Neural cell (in vitro differentiated cells): ENCODE results near the gene FAM163B. TPM values are rescaled to one million over a fixed set of nuclear protein-coding genes. Genes with fewer than 3 reads are reported as not detected.

Experiments used
- H2AFZ ChIP-seq: fragments of 200-600, 300-800 bp; sonication (generic), shearing (Covaris generic); 2 replicates; pipeline ENCODE4 v1.6.0; 2014; ENCODE audit warnings: low read depth, mild to moderate bottlenecking, antibody characterized with exemption, low read length, moderate library complexity
- H3F3A ChIP-seq: fragments of 200-600 bp; shearing (Covaris generic); 2 replicates; pipeline ENCODE4 v1.6.1; 2016; ENCODE audit warnings: mild to moderate bottlenecking, moderate library complexity, mixed read lengths, antibody characterized with exemption, low read length; ENCODE audit not compliant: insufficient read depth, poor library complexity, severe bottlenecking
- H3K27ac ChIP-seq: fragments of 200-600, 300-800 bp; sonication (generic), shearing (Covaris generic); 2 replicates; pipeline ENCODE4 v1.5.1; 2014; ENCODE audit warnings: mild to moderate bottlenecking, low read length, moderate library complexity
- H3K27me3 ChIP-seq: fragments of 300-800, 200-600 bp; sonication (generic), shearing (Covaris generic); 2 replicates; pipeline ENCODE4 v1.6.0; 2014; ENCODE audit warnings: mild to moderate bottlenecking, low read depth, low read length, moderate library complexity; ENCODE audit not compliant: insufficient read depth
- H3K36me3 ChIP-seq: fragments of 300-800, 200-600 bp; sonication (generic), shearing (Covaris generic); 2 replicates; pipeline ENCODE4 v1.5.1; 2014; ENCODE audit warnings: mild to moderate bottlenecking, antibody characterized with exemption, low read length, moderate library complexity; ENCODE audit not compliant: insufficient read depth
- H3K4me2 ChIP-seq: fragments of 300-800, 200-600 bp; sonication (generic), shearing (Covaris generic); 2 replicates; pipeline ENCODE4 v1.6.0; 2014; ENCODE audit warnings: mild to moderate bottlenecking, low read length
- H3K4me3 ChIP-seq: fragments of 300-800, 200-600 bp; sonication (generic), shearing (Covaris generic); 2 replicates; pipeline ENCODE4 v1.5.1; 2014; ENCODE audit warnings: mild to moderate bottlenecking, low read length, moderate library complexity
- H3K79me2 ChIP-seq: fragments of 200-600 bp; shearing (Covaris generic); replicated peaks from 2 replicates; pipeline ENCODE4 v1.6.0; 2014; ENCODE audit warnings: mild to moderate bottlenecking, low read length, moderate library complexity; ENCODE audit not compliant: insufficient read depth
- H3K9ac ChIP-seq: fragments of 300-800, 200-600 bp; sonication (generic), shearing (Covaris generic); 2 replicates; pipeline ENCODE4 v1.6.1; 2016; ENCODE audit warnings: mild to moderate bottlenecking, low read length, mixed read lengths
- H3K9me2 ChIP-seq: fragments of 200-600 bp; shearing (Covaris generic); 2 replicates; pipeline ENCODE4 v1.6.1; 2016; ENCODE audit warnings: mild to moderate bottlenecking, low read length, mixed read lengths; ENCODE audit not compliant: insufficient read depth
- H3K9me3 ChIP-seq: fragments of 200-600, 300-800 bp; sonication (generic), shearing (Covaris generic); 2 replicates; pipeline ENCODE4 v1.6.1; 2016; ENCODE audit warnings: mild to moderate bottlenecking, mixed run types, low read length, moderate library complexity, mixed read lengths
- H4K20me1 ChIP-seq: fragments of 200-600 bp; shearing (Covaris generic); 2 replicates; pipeline ENCODE4 v1.6.1; 2016; ENCODE audit warnings: mild to moderate bottlenecking, mixed run types; ENCODE audit not compliant: insufficient read depth
- CTCF ChIP-seq: fragments of 450-650 bp; IDR thresholded peaks from 2 replicates; pipeline ENCODE4 v1.5.1; 2014; ENCODE audit warnings: antibody characterized with exemption, mild to moderate bottlenecking, moderate library complexity; ENCODE audit not compliant: poor library complexity, severe bottlenecking
- EP300 ChIP-seq: fragments of 450-650 bp; conservative IDR thresholded peaks from 2 replicates; pipeline ENCODE4 v1.6.1; 2014; ENCODE audit warnings: antibody characterized with exemption, mild to moderate bottlenecking, moderate library complexity; ENCODE audit not compliant: poor library complexity, severe bottlenecking
- EZH2 ChIP-seq: fragments of 200-600, 300-800 bp; shearing (Covaris generic), sonication (generic); IDR thresholded peaks from 2 replicates; pipeline ENCODE4 v1.6.1; 2014; ENCODE audit warnings: antibody characterized with exemption, low read length, borderline replicate concordance, mild to moderate bottlenecking; ENCODE audit not compliant: insufficient read depth, poor library complexity, severe bottlenecking
- MXI1 ChIP-seq: fragments of 450-650 bp; conservative IDR thresholded peaks from 2 replicates; pipeline ENCODE4 v1.6.1; 2014; ENCODE audit warnings: antibody characterized with exemption, mild to moderate bottlenecking; ENCODE audit not compliant: poor library complexity, severe bottlenecking
- POLR2AphosphoS5 ChIP-seq: IDR thresholded peaks from 2 replicates; pipeline ENCODE4 v1.6.1; 2012
- RAD21 ChIP-seq: fragments of 450-650 bp; conservative IDR thresholded peaks from 2 replicates; pipeline ENCODE4 v1.6.1; 2014; ENCODE audit warnings: antibody characterized with exemption, mild to moderate bottlenecking, moderate library complexity
- SMC3 ChIP-seq: fragments of 450-650 bp; conservative IDR thresholded peaks from 2 replicates; pipeline ENCODE4 v1.6.1; 2014; ENCODE audit warnings: antibody characterized with exemption, mild to moderate bottlenecking, moderate library complexity; ENCODE audit not compliant: poor library complexity
- TAF1 ChIP-seq: IDR thresholded peaks from 2 replicates; pipeline ENCODE4 v1.6.1; 2012; ENCODE audit warnings: low read depth
- polyA plus RNA-seq: library from polyadenylated mRNA; depleted of rRNA; stranded (reverse); fragments of >200 nt; gene quantifications from 2 replicates; pipeline ENCODE4 v1.2.3, GENCODE V29; 2014
- TF ChIP-seq, protein P1 (sequence below): IDR thresholded peaks from 2 replicates; pipeline ENCODE4 v1.6.1; 2012; ENCODE audit warnings: borderline replicate concordance

The FAM163B gene
- polyA plus RNA-seq, 1 donor from 2014 or later, result 1.5 TPM

DNA sequence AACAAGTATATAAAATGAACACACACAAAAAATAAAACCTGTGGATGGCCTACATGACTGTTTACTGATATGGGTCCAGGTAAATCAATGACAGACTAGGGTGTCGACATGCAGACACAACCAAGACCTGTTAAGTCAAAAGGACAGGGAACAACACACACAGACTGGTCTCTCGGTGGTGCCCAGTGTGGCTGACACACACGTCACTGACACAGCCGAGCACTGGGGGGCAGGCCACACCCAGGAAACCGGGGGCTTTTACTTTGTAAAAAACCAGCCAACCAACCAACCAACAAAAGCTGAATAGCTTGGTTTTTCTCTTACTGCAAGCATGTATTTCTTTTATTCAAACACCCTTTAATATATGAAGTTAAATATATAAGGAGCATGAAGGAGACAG is 5.0 kb downstream of the FAM163B start:
- TF ChIP-seq MXI1 (no peak), EP300 (no peak), TAF1 (no peak), CTCF (no peak), SMC3 (peak; percentile 17), POLR2AphosphoS5 (no peak), RAD21 (peak; percentile 44), EZH2 (no peak)
- TF ChIP-seq, protein P1, sequence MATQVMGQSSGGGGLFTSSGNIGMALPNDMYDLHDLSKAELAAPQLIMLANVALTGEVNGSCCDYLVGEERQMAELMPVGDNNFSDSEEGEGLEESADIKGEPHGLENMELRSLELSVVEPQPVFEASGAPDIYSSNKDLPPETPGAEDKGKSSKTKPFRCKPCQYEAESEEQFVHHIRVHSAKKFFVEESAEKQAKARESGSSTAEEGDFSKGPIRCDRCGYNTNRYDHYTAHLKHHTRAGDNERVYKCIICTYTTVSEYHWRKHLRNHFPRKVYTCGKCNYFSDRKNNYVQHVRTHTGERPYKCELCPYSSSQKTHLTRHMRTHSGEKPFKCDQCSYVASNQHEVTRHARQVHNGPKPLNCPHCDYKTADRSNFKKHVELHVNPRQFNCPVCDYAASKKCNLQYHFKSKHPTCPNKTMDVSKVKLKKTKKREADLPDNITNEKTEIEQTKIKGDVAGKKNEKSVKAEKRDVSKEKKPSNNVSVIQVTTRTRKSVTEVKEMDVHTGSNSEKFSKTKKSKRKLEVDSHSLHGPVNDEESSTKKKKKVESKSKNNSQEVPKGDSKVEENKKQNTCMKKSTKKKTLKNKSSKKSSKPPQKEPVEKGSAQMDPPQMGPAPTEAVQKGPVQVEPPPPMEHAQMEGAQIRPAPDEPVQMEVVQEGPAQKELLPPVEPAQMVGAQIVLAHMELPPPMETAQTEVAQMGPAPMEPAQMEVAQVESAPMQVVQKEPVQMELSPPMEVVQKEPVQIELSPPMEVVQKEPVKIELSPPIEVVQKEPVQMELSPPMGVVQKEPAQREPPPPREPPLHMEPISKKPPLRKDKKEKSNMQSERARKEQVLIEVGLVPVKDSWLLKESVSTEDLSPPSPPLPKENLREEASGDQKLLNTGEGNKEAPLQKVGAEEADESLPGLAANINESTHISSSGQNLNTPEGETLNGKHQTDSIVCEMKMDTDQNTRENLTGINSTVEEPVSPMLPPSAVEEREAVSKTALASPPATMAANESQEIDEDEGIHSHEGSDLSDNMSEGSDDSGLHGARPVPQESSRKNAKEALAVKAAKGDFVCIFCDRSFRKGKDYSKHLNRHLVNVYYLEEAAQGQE, result no peak
- Histone ChIP-seq H3K9me2 (no peaks in the 10 kb centered on the region), H2AFZ (no peak overlapping the region), H3K4me3 (no peak overlapping the region), H4K20me1 (no peaks in the 10 kb centered on the region), H3K9ac (no peak overlapping the region), H3K27ac (no peak overlapping the region), H3K27me3 (peaks cover 19% of the 10 kb centered on the region), H3K79me2 (no peaks in the 10 kb centered on the region), H3F3A (no peaks in the 10 kb centered on the region), H3K36me3 (no peaks in the 10 kb centered on the region), H3K4me2 (no peak overlapping the region), H3K9me3 (no peaks in the 10 kb centered on the region)

- TF ChIP-seq POLR2AphosphoS5, result no peak
- no peak for TF ChIP-seq RAD21
- no peak for TF ChIP-seq SMC3
- no peak for TF ChIP-seq TAF1
- TF ChIP-seq CTCF, result no peak
- TF ChIP-seq MXI1, result no peak
- TF ChIP-seq EZH2, result no peak
- TF ChIP-seq, protein P1, result no peak
- no peak for TF ChIP-seq EP300
- H3K36me3 ChIP-seq, result no peaks in the 10 kb centered on the region
- no peaks in the 10 kb centered on the region for H3K79me2 ChIP-seq
- H3K9ac ChIP-seq, result no peak overlapping the region
- H3K27me3 ChIP-seq, result peaks cover 12% of the 10 kb centered on the region
- no peaks in the 10 kb centered on the region for H4K20me1 ChIP-seq
- no peak overlapping the region for H3K4me2 ChIP-seq
- H3K27ac ChIP-seq, result no peak overlapping the region
- no peaks in the 10 kb centered on the region for H3K9me3 ChIP-seq
- H3K9me2 ChIP-seq, result no peaks in the 10 kb centered on the region
- H3K4me3 ChIP-seq, result no peak overlapping the region
- no peaks in the 10 kb centered on the region for H3F3A ChIP-seq
- H2AFZ ChIP-seq, result no peak overlapping the region
Measured at GRCh38 chr9:133603135-133603927, 5.9 kb downstream of the FAM163B start.
